ENCODE results near the gene AZGP1.
A peak's percentile ranks its signal among the peaks of the same experiment; 100 is the strongest.
"Not testable (repeated sequence)": the region's sequence is repeated elsewhere in the genome, so short reads cannot be mapped to it uniquely, and the experiment has no call there.

AZGP1 gene

GRCh38 chr7:99949645-99950228 is 26.1 kb downstream of the AZGP1 start:
- DNase-seq, result no peak

DNA sequence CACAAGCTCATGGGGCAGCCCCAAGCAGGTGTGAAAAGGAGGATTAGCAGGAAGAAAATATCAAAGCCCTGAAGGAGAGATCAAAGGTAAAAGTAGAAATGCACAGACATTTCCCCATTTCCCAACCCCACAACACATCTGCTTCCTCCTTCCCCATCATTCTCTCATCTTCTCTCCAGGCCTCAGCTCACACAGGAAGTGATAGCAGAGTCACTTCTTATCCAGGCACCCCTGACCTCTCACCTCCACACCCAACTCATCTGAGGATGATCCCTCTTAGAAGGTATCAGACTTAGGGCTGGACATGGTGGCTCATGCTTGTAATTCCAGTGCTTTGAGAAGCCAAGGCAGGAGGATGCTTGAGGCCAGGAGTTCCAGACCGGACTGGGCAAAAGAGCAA is 28.2 kb downstream of the AZGP1 start:
- no peak for DNase-seq

DNA sequence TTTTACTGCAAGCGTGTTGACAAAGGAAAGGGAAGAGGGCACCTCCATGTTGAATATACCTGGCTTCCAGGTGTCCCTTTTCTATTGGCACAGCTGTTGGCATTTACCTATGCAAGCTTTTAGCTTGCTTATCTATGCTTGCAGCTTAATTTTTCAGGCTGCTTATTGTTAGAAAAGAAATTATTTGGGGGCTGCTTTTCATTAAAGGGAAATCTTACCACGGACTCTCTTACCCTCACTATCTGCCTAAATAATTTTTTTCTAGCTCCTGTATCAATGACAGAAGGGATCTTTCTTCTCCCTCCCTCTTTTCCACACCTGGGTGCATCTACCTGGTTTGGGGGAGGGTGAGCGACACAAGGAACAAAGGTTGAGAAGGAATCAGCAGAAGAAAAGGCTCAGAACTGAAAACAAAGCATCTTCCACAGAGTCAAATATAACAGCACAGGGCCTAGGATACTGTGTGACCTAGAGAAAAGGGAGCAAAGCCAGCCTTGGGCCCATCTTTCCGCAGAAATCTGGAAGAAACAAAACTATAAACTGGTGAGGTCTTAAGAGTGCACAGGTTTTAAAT is 31.2 kb downstream of the AZGP1 start:
- DNase-seq, result no peak

DNA sequence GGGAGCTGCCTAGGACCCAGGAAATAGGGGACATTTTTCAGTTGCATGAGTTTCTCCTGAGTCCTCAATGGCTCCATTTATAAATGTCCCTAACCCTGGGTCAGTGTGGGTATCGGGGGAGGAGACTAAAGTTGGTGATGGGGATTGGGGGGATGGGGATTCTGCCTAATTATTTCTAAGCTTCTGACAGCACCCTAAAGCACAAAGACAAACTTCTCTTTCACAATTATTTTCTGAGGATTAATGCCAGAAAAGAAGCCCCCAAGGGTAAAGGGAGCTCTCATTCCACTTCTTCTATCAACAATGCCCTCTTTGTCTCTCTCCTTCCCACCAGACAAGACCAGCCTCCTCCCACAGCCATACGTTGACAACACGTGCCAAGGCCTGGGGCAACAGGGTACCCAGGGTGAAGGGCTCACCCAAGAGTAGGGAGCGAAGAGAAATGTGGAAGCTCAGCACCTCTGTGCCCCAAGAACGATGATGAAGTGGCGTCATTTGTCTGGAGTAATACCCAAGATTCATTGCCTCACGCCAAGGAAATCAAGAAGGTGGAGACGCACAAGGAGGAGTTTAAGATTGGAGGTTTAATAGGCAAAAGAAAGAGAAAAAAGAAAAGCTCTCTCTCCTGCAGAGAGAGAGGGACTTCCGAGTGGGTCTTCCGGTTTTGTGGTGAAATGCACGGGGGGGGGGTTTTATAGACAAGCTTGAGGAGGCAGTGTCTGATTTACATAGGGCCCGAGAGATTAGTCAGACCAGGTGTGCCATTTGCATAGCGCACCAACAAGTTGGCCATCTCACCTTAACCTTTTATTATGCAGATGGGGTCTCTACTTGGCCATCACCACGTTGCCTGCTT is 32.0 kb downstream of the AZGP1 start:
- DNase-seq, result no peak

GRCh38 chr7:99938296-99938695 is 37.5 kb downstream of the AZGP1 start:
- DNase-seq, result no peak

- DNase-seq, result not testable (repeated sequence)
Observed at GRCh38 chr7:99935009-99935408, 40.8 kb downstream of the AZGP1 start.

- DNase-seq, result no peak
Observed at GRCh38 chr7:99930376-99930775, 45.5 kb downstream of the AZGP1 start.

DNA sequence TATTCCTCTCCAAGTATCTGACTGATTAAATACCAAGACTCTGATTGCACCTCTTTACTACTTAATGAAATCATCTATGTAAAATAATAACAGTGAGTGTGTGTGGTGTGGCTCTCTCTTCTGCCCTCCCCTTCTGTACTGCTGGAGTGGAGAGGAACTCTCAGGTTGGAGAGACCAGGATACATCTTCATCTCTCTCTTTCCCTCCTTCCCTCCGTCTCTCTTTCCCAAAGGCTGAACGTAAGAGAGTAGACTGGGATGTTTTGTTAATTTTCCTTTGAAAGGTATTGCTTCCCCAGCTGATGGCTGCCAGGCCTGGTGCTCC is 46.1 kb downstream of the AZGP1 start:
- DNase-seq, result no peak

- DNase-seq, result peak; percentile 61
Observed at GRCh38 chr7:99928994-99929729, 46.7 kb downstream of the AZGP1 start, which contains the start of gene GJC3. GJC3 (minus strand) TSS chr7:99929620; CDS start chr7:99929620, 0 bp downstream.

GRCh38 chr7:99928188-99928587 is 47.6 kb downstream of the AZGP1 start:
- no peak for DNase-seq

- DNase-seq, result no peak
Observed at GRCh38 chr7:99927536-99927935, 48.3 kb downstream of the AZGP1 start.

GRCh38 chr7:99926321-99926720 is 49.5 kb downstream of the AZGP1 start:
- no peak for DNase-seq

GRCh38 chr7:99923200-99923599 is 52.6 kb downstream of the AZGP1 start:
- DNase-seq, result no peak

DNA sequence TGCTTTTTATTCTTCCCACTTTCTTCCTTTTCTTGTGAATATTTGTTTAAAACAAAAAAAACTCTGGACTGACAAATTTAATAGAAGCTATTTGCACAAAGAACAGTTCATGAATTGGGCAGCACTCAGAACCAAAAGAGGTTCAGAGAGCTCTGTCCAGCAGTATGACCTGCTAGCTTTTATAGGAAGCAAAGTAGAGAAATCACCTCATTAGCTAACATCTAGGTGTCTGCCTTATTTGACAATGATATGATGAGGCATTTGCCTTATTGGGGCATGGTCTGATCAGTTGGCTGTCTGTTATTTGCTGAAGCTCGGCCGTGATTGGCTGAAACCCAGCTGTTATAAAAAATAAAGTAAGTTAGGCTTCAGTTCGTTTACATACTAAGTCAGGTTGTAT is 55.7 kb downstream of the AZGP1 start:
- DNase-seq, result no peak

DNA sequence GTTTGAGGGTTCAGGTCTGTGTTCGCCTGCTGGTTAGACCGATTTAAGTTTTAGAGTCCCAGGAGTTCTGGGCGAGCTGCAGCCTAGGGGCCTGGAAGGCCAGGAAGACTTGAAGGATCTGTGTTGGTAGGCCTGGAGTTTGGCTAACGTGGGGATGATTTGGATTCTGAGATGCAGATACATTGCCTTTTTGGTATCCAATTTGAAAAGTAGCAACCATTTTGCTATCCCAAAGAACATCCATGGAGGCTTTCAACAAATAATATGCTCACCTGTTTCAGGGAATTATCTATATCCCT is 56.1 kb downstream of the AZGP1 start:
- DNase-seq, result no peak

- peak; percentile 83 for DNase-seq
Observed at GRCh38 chr7:99918959-99919813, 56.6 kb downstream of the AZGP1 start, which contains the start of gene TRIM4. TRIM4 (minus strand) TSS chr7:99919530; CDS start chr7:99919401, 129 bp downstream.
